Loucy (cell line): ENCODE results near the gene TP53TG5.

Experiments
- H2AFZ ChIP-seq: fragments of 200-600 bp; sonication (generic); 2 replicates; pipeline ENCODE4 v1.6.0; 2016; ENCODE audit warnings: antibody characterized with exemption, mild to moderate bottlenecking, low read length, moderate library complexity
- H3F3A ChIP-seq: fragments of 200-600 bp; 2 replicates; pipeline ENCODE4 v1.6.0; 2016; ENCODE audit warnings: antibody characterized with exemption, low read depth, mild to moderate bottlenecking
- H3K27me3 ChIP-seq: fragments of 200-600 bp; sonication (generic); 2 replicates; pipeline ENCODE4 v1.6.1; 2014; ENCODE audit warnings: low read length, mild to moderate bottlenecking; ENCODE audit not compliant: insufficient read depth, poor library complexity, severe bottlenecking
- H3K36me3 ChIP-seq: fragments of 200-600 bp; sonication (generic); 2 replicates; pipeline ENCODE4 v1.6.1; 2016; ENCODE audit warnings: low read length; ENCODE audit not compliant: insufficient read depth
- H3K4me1 ChIP-seq: fragments of 200-600 bp; sonication (generic); 2 replicates; pipeline ENCODE4 v1.5.1; 2014; ENCODE audit warnings: low read length, mild to moderate bottlenecking; ENCODE audit not compliant: insufficient read depth, poor library complexity, severe bottlenecking
- H3K4me2 ChIP-seq: fragments of 200-600 bp; sonication (generic); 2 replicates; pipeline ENCODE4 v1.6.0; 2014; ENCODE audit warnings: antibody characterized with exemption, low read length, low read depth, mild to moderate bottlenecking; ENCODE audit not compliant: poor library complexity, severe bottlenecking
- H3K4me3 ChIP-seq: fragments of 200-600 bp; sonication (generic); 2 replicates; pipeline ENCODE4 v1.5.1; 2014; ENCODE audit warnings: low read length, mild to moderate bottlenecking, mixed read lengths; ENCODE audit not compliant: poor library complexity, severe bottlenecking
- H3K79me2 ChIP-seq: fragments of 200-600 bp; sonication (generic); 2 replicates; pipeline ENCODE4 v1.6.1; 2014; ENCODE audit warnings: low read length; ENCODE audit not compliant: insufficient read depth
- H3K9ac ChIP-seq: fragments of 200-600 bp; sonication (generic); 2 replicates; pipeline ENCODE4 v1.6.0; 2014; ENCODE audit warnings: mild to moderate bottlenecking, low read depth, low read length, moderate library complexity; ENCODE audit not compliant: poor library complexity, severe bottlenecking
- H3K9me2 ChIP-seq: fragments of 200-600 bp; sonication (generic); replicated peaks from 2 replicates; pipeline ENCODE4 v1.6.1; 2016; ENCODE audit warnings: low read depth, low read length, mixed read lengths
- H3K9me3 ChIP-seq: fragments of 200-600 bp; sonication (generic); 2 replicates; pipeline ENCODE4 v1.6.1; 2014; ENCODE audit warnings: mild to moderate bottlenecking, antibody characterized with exemption, low read length, low read depth; ENCODE audit not compliant: insufficient read depth
- H4K20me1 ChIP-seq: fragments of 200-600 bp; sonication (generic); 2 replicates; pipeline ENCODE4 v1.6.0; 2014; ENCODE audit warnings: antibody characterized with exemption, low read length, mild to moderate bottlenecking; ENCODE audit not compliant: insufficient read depth, poor library complexity, severe bottlenecking
- EZH2phosphoT487 ChIP-seq: fragments of 200-600 bp; IDR thresholded peaks from 2 replicates; pipeline ENCODE4 v1.6.1; 2018; ENCODE audit warnings: antibody characterized with exemption, mild to moderate bottlenecking, moderate library complexity, borderline replicate concordance
- TF ChIP-seq, protein P1 (sequence below): fragments of 200-600 bp; sonication (generic); conservative IDR thresholded peaks from 2 replicates; pipeline ENCODE4 v1.5.1; 2014; ENCODE audit warnings: mild to moderate bottlenecking, antibody characterized with exemption, low read length

Gene TP53TG5

DNA sequence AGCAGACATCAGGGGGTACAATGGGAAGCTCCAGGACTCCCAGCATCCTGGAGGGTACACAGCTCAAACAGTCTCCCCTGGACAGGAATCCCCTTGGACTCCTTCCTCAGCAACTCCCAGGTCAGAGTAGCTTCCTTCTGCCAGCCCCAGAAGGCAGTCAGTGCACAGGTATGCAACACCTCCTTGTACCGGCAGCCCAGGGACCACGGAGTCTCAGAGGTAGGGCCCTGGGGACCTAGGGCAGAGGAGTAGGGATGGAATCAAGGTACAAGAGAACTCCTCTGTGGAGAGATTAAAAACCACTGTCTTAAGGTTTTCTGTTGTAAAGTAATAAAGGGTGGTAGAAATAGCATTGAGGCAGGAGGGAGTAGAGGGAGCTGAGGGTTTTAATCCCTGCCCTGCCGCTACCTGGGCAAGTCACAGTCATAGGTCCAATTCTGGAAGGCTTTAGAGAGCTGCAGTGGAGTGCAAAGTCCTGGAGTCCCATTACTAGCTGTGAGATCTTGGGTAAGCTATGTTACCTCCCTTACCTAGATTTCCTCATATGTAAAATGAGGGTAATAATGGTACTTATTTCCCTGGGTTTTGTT lies 7.5 kb downstream of the TP53TG5 start:
- Histone ChIP-seq H3K9ac (no peak overlapping the region), H3K9me2 (no peaks in the 10 kb centered on the region), H3K9me3 (no peaks in the 10 kb centered on the region), H3K4me1 (peaks cover 29% of the 10 kb centered on the region), H3K79me2 (no peaks in the 10 kb centered on the region), H3K27me3 (no peaks in the 10 kb centered on the region), H3F3A (peaks cover 6% of the 10 kb centered on the region; the same call in 1 of the 2 replicates), H4K20me1 (no peaks in the 10 kb centered on the region), H3K4me2 (no peak overlapping the region), H2AFZ (no peak overlapping the region), H3K36me3 (no peaks in the 10 kb centered on the region; the same call in 1 of the 2 replicates), H3K4me3 (no peak overlapping the region)
- no peak for TF ChIP-seq EZH2phosphoT487
- TF ChIP-seq, protein P1, sequence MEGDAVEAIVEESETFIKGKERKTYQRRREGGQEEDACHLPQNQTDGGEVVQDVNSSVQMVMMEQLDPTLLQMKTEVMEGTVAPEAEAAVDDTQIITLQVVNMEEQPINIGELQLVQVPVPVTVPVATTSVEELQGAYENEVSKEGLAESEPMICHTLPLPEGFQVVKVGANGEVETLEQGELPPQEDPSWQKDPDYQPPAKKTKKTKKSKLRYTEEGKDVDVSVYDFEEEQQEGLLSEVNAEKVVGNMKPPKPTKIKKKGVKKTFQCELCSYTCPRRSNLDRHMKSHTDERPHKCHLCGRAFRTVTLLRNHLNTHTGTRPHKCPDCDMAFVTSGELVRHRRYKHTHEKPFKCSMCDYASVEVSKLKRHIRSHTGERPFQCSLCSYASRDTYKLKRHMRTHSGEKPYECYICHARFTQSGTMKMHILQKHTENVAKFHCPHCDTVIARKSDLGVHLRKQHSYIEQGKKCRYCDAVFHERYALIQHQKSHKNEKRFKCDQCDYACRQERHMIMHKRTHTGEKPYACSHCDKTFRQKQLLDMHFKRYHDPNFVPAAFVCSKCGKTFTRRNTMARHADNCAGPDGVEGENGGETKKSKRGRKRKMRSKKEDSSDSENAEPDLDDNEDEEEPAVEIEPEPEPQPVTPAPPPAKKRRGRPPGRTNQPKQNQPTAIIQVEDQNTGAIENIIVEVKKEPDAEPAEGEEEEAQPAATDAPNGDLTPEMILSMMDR = no peak

DNA sequence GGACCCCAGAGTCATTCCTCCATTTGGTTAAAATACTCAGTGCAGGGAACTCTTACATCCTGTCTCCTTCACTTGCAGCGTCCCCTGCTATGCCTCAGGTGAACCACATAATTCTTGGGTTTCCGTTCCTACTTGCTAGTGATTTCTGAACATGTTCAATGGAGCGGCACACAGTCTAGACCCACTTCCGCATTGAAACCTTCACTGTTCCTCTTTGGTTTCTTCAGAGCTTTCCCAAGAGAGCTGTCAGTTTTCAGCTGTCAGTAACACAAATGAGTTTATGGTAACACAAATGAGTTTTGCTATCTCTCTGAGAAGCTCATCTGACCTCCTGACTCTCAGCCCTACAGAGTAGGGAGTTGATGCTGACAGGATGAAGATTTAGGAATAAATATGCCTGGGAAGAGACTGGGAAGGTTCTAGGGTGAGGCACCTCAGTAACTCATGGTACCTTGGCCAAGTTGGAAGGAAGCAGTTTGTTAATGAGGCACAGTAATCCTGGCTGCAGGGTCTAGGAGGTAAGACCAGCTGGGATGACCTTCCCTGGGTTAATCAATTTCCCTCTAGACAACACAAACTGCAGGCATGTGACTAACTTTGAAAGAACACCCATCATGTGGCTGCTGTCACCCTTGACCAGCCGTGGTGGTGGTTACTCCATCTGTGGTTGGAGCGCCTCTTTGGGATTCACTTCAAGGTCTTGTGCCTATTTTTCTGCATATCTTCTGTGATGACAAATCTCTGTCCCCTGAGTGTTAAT lies 9.7 kb downstream of the TP53TG5 start:
- Histone ChIP-seq H3K9ac (no peak overlapping the region), H3K36me3 (no peaks in the 10 kb centered on the region; the same call in 1 of the 2 replicates), H2AFZ (no peak overlapping the region), H3K79me2 (peaks cover 15% of the 10 kb centered on the region), H3F3A (peaks cover 6% of the 10 kb centered on the region; the same call in 1 of the 2 replicates), H3K9me2 (no peaks in the 10 kb centered on the region), H3K4me2 (peak overlapping the region; percentile 65), H3K9me3 (no peaks in the 10 kb centered on the region), H3K4me3 (no peak overlapping the region), H3K27me3 (no peaks in the 10 kb centered on the region), H4K20me1 (peaks cover 6% of the 10 kb centered on the region), H3K4me1 (peaks cover 41% of the 10 kb centered on the region)
- TF ChIP-seq, protein P1 = no peak
- no peak for TF ChIP-seq EZH2phosphoT487

GRCh38 chr20:45367126-45367525 lies 11.0 kb downstream of the TP53TG5 start:
- Histone ChIP-seq H3K79me2 (peaks cover 16% of the 10 kb centered on the region), H3K27me3 (no peaks in the 10 kb centered on the region), H3K9me3 (no peaks in the 10 kb centered on the region), H3K4me2 (no peak overlapping the region), H2AFZ (no peak overlapping the region), H3K9me2 (no peaks in the 10 kb centered on the region), H4K20me1 (peaks cover 6% of the 10 kb centered on the region), H3K9ac (no peak overlapping the region), H3K4me3 (no peak overlapping the region), H3K36me3 (no peaks in the 10 kb centered on the region; the same call in 1 of the 2 replicates), H3K4me1 (peaks cover 42% of the 10 kb centered on the region), H3F3A (peaks cover 6% of the 10 kb centered on the region; the same call in 1 of the 2 replicates)
- no peak for TF ChIP-seq EZH2phosphoT487
- TF ChIP-seq, protein P1 = no peak
